CD14-positive monocyte (primary cell): ENCODE results near the gene PIEZO2. TPM values are rescaled to one million over a fixed set of nuclear protein-coding genes. Genes with fewer than 3 reads are reported as not detected.

Experiments used
- DNase-seq, 3 donors: peaks; one replicate each; pipeline ENCODE4 v3.0.0-alpha.2; 2011 to 2022
- H2AFZ ChIP-seq: 2 replicates; pipeline ENCODE4 v1.6.0; 2012; ENCODE audit warnings: mild to moderate bottlenecking, low read depth, low read length, inconsistent platforms; ENCODE audit not compliant: insufficient read depth, poor library complexity, severe bottlenecking
- H3K27ac ChIP-seq, 2 donors: 1 replicate in 1 of 2; 2 replicates in 1 of 2; pipeline ENCODE4 v1.5.1; 2012 to 2013; ENCODE audit warnings: low read length in 2 of 2, control low read depth in 1 of 2, inconsistent platforms in 1 of 2, low read depth in 1 of 2, mild to moderate bottlenecking in 1 of 2
- H3K27me3 ChIP-seq, 2 donors: one replicate each; pipeline versions ENCODE4 v1.6.0 to v1.6.1; 2011 to 2013; ENCODE audit warnings: low read length in 2 of 2; ENCODE audit not compliant: control insufficient read depth in 2 of 2, insufficient read depth in 2 of 2
- H3K36me3 ChIP-seq, 2 donors: replicated peaks in 1 of 2; 1 replicate in 1 of 2; 2 replicates in 1 of 2; pipeline versions ENCODE4 v1.5.1 to v1.6.1; 2012 to 2013; ENCODE audit warnings: low read length in 2 of 2, control low read depth in 1 of 2, inconsistent platforms in 1 of 2, mild to moderate bottlenecking in 1 of 2; ENCODE audit not compliant: insufficient read depth in 2 of 2, control insufficient read depth in 1 of 2
- H3K4me1 ChIP-seq, 2 donors: 1 replicate in 1 of 2; 2 replicates in 1 of 2; pipeline versions ENCODE4 v1.5.1 to v1.6.1; 2012 to 2013; ENCODE audit warnings: low read length in 2 of 2, control low read depth in 1 of 2, inconsistent platforms in 1 of 2, mild to moderate bottlenecking in 1 of 2, moderate library complexity in 1 of 2; ENCODE audit not compliant: insufficient read depth in 2 of 2, control insufficient read depth in 1 of 2
- H3K4me2 ChIP-seq: replicated peaks from 2 replicates; pipeline ENCODE3; 2012; ENCODE audit warnings: low read length, moderate library complexity, mild to moderate bottlenecking; ENCODE audit not compliant: poor library complexity, severe bottlenecking; ENCODE audit errors: extremely low read depth
- H3K4me3 ChIP-seq, 3 experiments: fragments of 200-600 bp in 1 of 3; sonication (generic) in 1 of 3; replicated peaks in 1 of 3; 1 replicate in 2 of 3; 2 replicates in 1 of 3; pipeline ENCODE4 v1.5.1; 2011 to 2013; ENCODE audit warnings: low read length in 3 of 3, mild to moderate bottlenecking in 3 of 3, control low read depth in 2 of 3, low read depth in 2 of 3, inconsistent platforms in 1 of 3, moderate library complexity in 1 of 3
- H3K79me2 ChIP-seq: 2 replicates; pipeline ENCODE4 v1.6.0; 2012; ENCODE audit warnings: mild to moderate bottlenecking, control low read depth, inconsistent platforms, low read length, moderate library complexity; ENCODE audit not compliant: insufficient read depth
- H3K9ac ChIP-seq: 2 replicates; pipeline ENCODE4 v1.6.0; 2017; ENCODE audit warnings: low read length, mild to moderate bottlenecking; ENCODE audit not compliant: insufficient read depth, poor library complexity, severe bottlenecking
- H3K9me3 ChIP-seq, 2 donors: replicated peaks in 1 of 2; 1 replicate in 1 of 2; 2 replicates in 1 of 2; pipeline versions ENCODE4 v1.5.1 to v1.6.1; 2012 to 2013; ENCODE audit warnings: low read length in 2 of 2, control low read depth in 1 of 2; ENCODE audit not compliant: control insufficient read depth in 1 of 2, insufficient read depth in 1 of 2
- H4K20me1 ChIP-seq: 2 replicates; pipeline ENCODE4 v1.6.0; 2012; ENCODE audit warnings: mild to moderate bottlenecking, low read length, control low read depth, moderate library complexity; ENCODE audit not compliant: insufficient read depth
- H3K27ac Mint-ChIP-seq, 7 donors: one replicate each; pipeline ENCODE4 v1.8.0; 2020; ENCODE audit warnings: mild to moderate bottlenecking in 7 of 7, mixed read lengths in 7 of 7, moderate library complexity in 6 of 7, inconsistent platforms in 2 of 7
- H3K27me3 Mint-ChIP-seq, 3 donors: one replicate each; pipeline ENCODE4 v1.8.0; 2021 to 2022; ENCODE audit warnings: low read depth in 3 of 3, mild to moderate bottlenecking in 3 of 3, mixed read lengths in 3 of 3, moderate library complexity in 3 of 3, inconsistent platforms in 1 of 3
- H3K36me3 Mint-ChIP-seq, 2 donors: one replicate each; pipeline ENCODE4 v1.8.0; 2020; ENCODE audit warnings: mixed read lengths in 2 of 2, inconsistent platforms in 1 of 2, mild to moderate bottlenecking in 1 of 2
- H3K4me1 Mint-ChIP-seq: one replicate; pipeline ENCODE4 v1.8.0; 2020; ENCODE audit warnings: mild to moderate bottlenecking, mixed read lengths
- H3K4me3 Mint-ChIP-seq, 2 donors: one replicate each; pipeline ENCODE4 v1.8.0; 2020; ENCODE audit warnings: mild to moderate bottlenecking in 2 of 2, mixed read lengths in 2 of 2, moderate library complexity in 1 of 2
- H3K9me3 Mint-ChIP-seq, 7 donors: one replicate each; pipeline ENCODE4 v1.8.0; 2020 to 2022; ENCODE audit warnings: mixed read lengths in 7 of 7, mild to moderate bottlenecking in 6 of 7, moderate library complexity in 6 of 7, inconsistent platforms in 2 of 7
- CTCF ChIP-seq: fragments of 200-600 bp; IDR thresholded peaks from one replicate; pipeline ENCODE4 v1.8.0; 2022; ENCODE audit warnings: antibody characterized with exemption, mild to moderate bottlenecking
- WGBS: methylation state at CpG from one replicate; pipeline ENCODE4 v1.1.5; 2013; ENCODE audit warnings: missing lambda C conversion rate; ENCODE audit not compliant: insufficient coverage; 5-methylcytosine and 5-hydroxymethylcytosine counted together
- intact Hi-C, 2 donors: fragments of 100-400 bp; cut with micrococcal nuclease; formaldehyde crosslinking; loops; one replicate each; pipeline versions ENCODE4 v1.15.0 to v1.15.1; 2023
- polyA plus RNA-seq, 3 donors: library from polyadenylated mRNA; depleted of rRNA in 1 of 3; unstranded in 2 of 3; stranded (reverse) in 1 of 3; fragments of 300-500 nt in 2 of 3; fragments of >200 nt in 1 of 3; fragmentation: Illumina TruSeq in 2 of 3; gene quantifications; 1 replicate in 2 of 3; 2 replicates in 1 of 3; pipeline ENCODE4 v1.2.3, GENCODE V29; 2012 to 2021

Gene PIEZO2
- polyA plus RNA-seq, 3 donors = not detected

GRCh38 chr18:10896851-10897250 lies 252.5 kb downstream of the PIEZO2 start:
- Histone ChIP-seq H3K79me2 (no peaks in the 10 kb centered on the region), H3K4me3 (no peak overlapping the region), H3K27ac (no peak overlapping the region), H3K9me3 (no peaks in the 10 kb centered on the region), H3K4me2 (no peak overlapping the region), H3K27me3 (no peaks in the 10 kb centered on the region), H2AFZ (no peak overlapping the region), H3K36me3 (no peaks in the 10 kb centered on the region), H3K4me1 (no peaks in the 10 kb centered on the region), H3K9ac (no peak overlapping the region), H4K20me1 (no peaks in the 10 kb centered on the region)
- no CpG with 5 or more reads among the region's 3 CpGs for WGBS
- intact Hi-C loops = no loop called here
- no peak for DNase-seq
- Mint-ChIP-seq H3K9me3 (peaks cover 0 to 2% (median 0%) of the 10 kb centered on the region in 7 donors), H3K36me3 (no peaks in the 10 kb centered on the region), H3K4me1 (peaks cover 13% of the 10 kb centered on the region), H3K27me3 (peaks cover 2 to 4% (median 3%) of the 10 kb centered on the region in 3 donors), H3K27ac (no peak overlapping the region), H3K4me3 (no peak overlapping the region)
- no peak for TF ChIP-seq CTCF

GRCh38 chr18:10895976-10896375 lies 253.4 kb downstream of the PIEZO2 start:
- no CpG with 5 or more reads among the region's 4 CpGs for WGBS

More at GRCh38 chr18:10895976-10896375, 253.4 kb downstream of the PIEZO2 start:
- H3K36me3 Mint-ChIP-seq = no peaks in the 10 kb centered on the region
- no peaks in the 10 kb centered on the region for H3K4me1 ChIP-seq
- no peak overlapping the region for H3K4me2 ChIP-seq
- intact Hi-C loops = no loop called here
- no peak overlapping the region for H3K4me3 ChIP-seq
- H3K4me1 Mint-ChIP-seq = peaks cover 13% of the 10 kb centered on the region
- no peak overlapping the region for H3K27ac Mint-ChIP-seq
- peaks cover 3 to 5% (median 4%) of the 10 kb centered on the region in 3 donors for H3K27me3 Mint-ChIP-seq
- no peaks in the 10 kb centered on the region for H3K36me3 ChIP-seq
- H3K79me2 ChIP-seq = no peaks in the 10 kb centered on the region
- no peak overlapping the region for H3K9ac ChIP-seq
- no peak for TF ChIP-seq CTCF
- H2AFZ ChIP-seq = no peak overlapping the region
- H3K27me3 ChIP-seq = no peaks in the 10 kb centered on the region
- no peak overlapping the region for H3K4me3 Mint-ChIP-seq
- no peak for DNase-seq
- no peak overlapping the region for H3K27ac ChIP-seq
- H3K9me3 Mint-ChIP-seq = peaks cover 0 to 2% (median 0%) of the 10 kb centered on the region in 7 donors
- no peaks in the 10 kb centered on the region for H3K9me3 ChIP-seq
- no peaks in the 10 kb centered on the region for H4K20me1 ChIP-seq
